Loucy (cell line): ENCODE data around the gene PRKAR2B.

Source experiments
- H2AFZ ChIP-seq: fragments of 200-600 bp; sonication (generic); 2 replicates; pipeline ENCODE4 v1.6.0; 2016; ENCODE audit warnings: antibody characterized with exemption, mild to moderate bottlenecking, low read length, moderate library complexity
- H3F3A ChIP-seq: fragments of 200-600 bp; 2 replicates; pipeline ENCODE4 v1.6.0; 2016; ENCODE audit warnings: antibody characterized with exemption, low read depth, mild to moderate bottlenecking
- H3K27me3 ChIP-seq: fragments of 200-600 bp; sonication (generic); 2 replicates; pipeline ENCODE4 v1.6.1; 2014; ENCODE audit warnings: low read length, mild to moderate bottlenecking; ENCODE audit not compliant: insufficient read depth, poor library complexity, severe bottlenecking
- H3K36me3 ChIP-seq: fragments of 200-600 bp; sonication (generic); 2 replicates; pipeline ENCODE4 v1.6.1; 2016; ENCODE audit warnings: low read length; ENCODE audit not compliant: insufficient read depth
- H3K4me1 ChIP-seq: fragments of 200-600 bp; sonication (generic); 2 replicates; pipeline ENCODE4 v1.5.1; 2014; ENCODE audit warnings: low read length, mild to moderate bottlenecking; ENCODE audit not compliant: insufficient read depth, poor library complexity, severe bottlenecking
- H3K4me2 ChIP-seq: fragments of 200-600 bp; sonication (generic); 2 replicates; pipeline ENCODE4 v1.6.0; 2014; ENCODE audit warnings: antibody characterized with exemption, low read length, low read depth, mild to moderate bottlenecking; ENCODE audit not compliant: poor library complexity, severe bottlenecking
- H3K4me3 ChIP-seq: fragments of 200-600 bp; sonication (generic); 2 replicates; pipeline ENCODE4 v1.5.1; 2014; ENCODE audit warnings: low read length, mild to moderate bottlenecking, mixed read lengths; ENCODE audit not compliant: poor library complexity, severe bottlenecking
- H3K79me2 ChIP-seq: fragments of 200-600 bp; sonication (generic); 2 replicates; pipeline ENCODE4 v1.6.1; 2014; ENCODE audit warnings: low read length; ENCODE audit not compliant: insufficient read depth
- H3K9ac ChIP-seq: fragments of 200-600 bp; sonication (generic); 2 replicates; pipeline ENCODE4 v1.6.0; 2014; ENCODE audit warnings: mild to moderate bottlenecking, low read depth, low read length, moderate library complexity; ENCODE audit not compliant: poor library complexity, severe bottlenecking
- H3K9me2 ChIP-seq: fragments of 200-600 bp; sonication (generic); replicated peaks from 2 replicates; pipeline ENCODE4 v1.6.1; 2016; ENCODE audit warnings: low read depth, low read length, mixed read lengths
- H3K9me3 ChIP-seq: fragments of 200-600 bp; sonication (generic); 2 replicates; pipeline ENCODE4 v1.6.1; 2014; ENCODE audit warnings: mild to moderate bottlenecking, antibody characterized with exemption, low read length, low read depth; ENCODE audit not compliant: insufficient read depth
- H4K20me1 ChIP-seq: fragments of 200-600 bp; sonication (generic); 2 replicates; pipeline ENCODE4 v1.6.0; 2014; ENCODE audit warnings: antibody characterized with exemption, low read length, mild to moderate bottlenecking; ENCODE audit not compliant: insufficient read depth, poor library complexity, severe bottlenecking
- CTCF ChIP-seq: fragments of 200-600 bp; sonication (generic); conservative IDR thresholded peaks from 2 replicates; pipeline ENCODE4 v1.5.1; 2014; ENCODE audit warnings: mild to moderate bottlenecking, antibody characterized with exemption, low read length
- EZH2phosphoT487 ChIP-seq: fragments of 200-600 bp; IDR thresholded peaks from 2 replicates; pipeline ENCODE4 v1.6.1; 2018; ENCODE audit warnings: antibody characterized with exemption, mild to moderate bottlenecking, moderate library complexity, borderline replicate concordance

The PRKAR2B gene

GRCh38 chr7:107208563-107208962 is 164.1 kb downstream of the PRKAR2B start:
- Histone ChIP-seq H3F3A (no peaks in the 10 kb centered on the region), H3K27me3 (no peaks in the 10 kb centered on the region), H3K9me2 (no peaks in the 10 kb centered on the region), H3K4me1 (no peaks in the 10 kb centered on the region), H3K79me2 (no peaks in the 10 kb centered on the region), H4K20me1 (no peaks in the 10 kb centered on the region), H2AFZ (no peak overlapping the region), H3K4me2 (no peak overlapping the region), H3K4me3 (no peak overlapping the region), H3K36me3 (peaks cover 55% of the 10 kb centered on the region; the same call in 1 of the 2 replicates), H3K9ac (no peak overlapping the region), H3K9me3 (no peaks in the 10 kb centered on the region)
- TF ChIP-seq EZH2phosphoT487 (no peak), CTCF (no peak)

GRCh38 chr7:107209565-107209964 is 165.1 kb downstream of the PRKAR2B start:
- Histone ChIP-seq H3F3A (no peaks in the 10 kb centered on the region), H3K9ac (no peak overlapping the region), H3K27me3 (no peaks in the 10 kb centered on the region), H3K79me2 (no peaks in the 10 kb centered on the region), H3K4me2 (no peak overlapping the region), H3K4me3 (no peak overlapping the region), H3K9me3 (no peaks in the 10 kb centered on the region; the same call in 1 of the 2 replicates), H4K20me1 (no peaks in the 10 kb centered on the region), H3K4me1 (no peaks in the 10 kb centered on the region), H2AFZ (no peak overlapping the region), H3K9me2 (no peaks in the 10 kb centered on the region), H3K36me3 (peaks cover 49% of the 10 kb centered on the region; the same call in 1 of the 2 replicates)
- TF ChIP-seq CTCF (no peak), EZH2phosphoT487 (no peak)

- H3K27me3 ChIP-seq = no peaks in the 10 kb centered on the region
- peaks cover 40% of the 10 kb centered on the region; the same call in 1 of the 2 replicates for H3K36me3 ChIP-seq
- H3K4me1 ChIP-seq = no peaks in the 10 kb centered on the region
- H3F3A ChIP-seq = no peaks in the 10 kb centered on the region
- H2AFZ ChIP-seq = no peak overlapping the region
- H3K9me3 ChIP-seq = no peaks in the 10 kb centered on the region; the same call in 1 of the 2 replicates
- H3K9ac ChIP-seq = no peak overlapping the region
- H3K4me2 ChIP-seq = no peak overlapping the region
- no peaks in the 10 kb centered on the region for H3K79me2 ChIP-seq
- no peaks in the 10 kb centered on the region for H4K20me1 ChIP-seq
- no peaks in the 10 kb centered on the region for H3K9me2 ChIP-seq
- no peak for TF ChIP-seq CTCF
- TF ChIP-seq EZH2phosphoT487 = no peak
- no peak overlapping the region for H3K4me3 ChIP-seq
Observed at GRCh38 chr7:107210400-107210799, 165.9 kb downstream of the PRKAR2B start.
